OCI-LY1 (cell line): Measurements from ENCODE around the gene EN1.

Experiments
- EZH2 ChIP-seq: fragments of 200-600 bp; sonication (generic), shearing (Covaris generic); IDR thresholded peaks from 2 replicates; pipeline ENCODE4 v1.8.0; 2017; ENCODE audit warnings: borderline replicate concordance, mixed run types, mild to moderate bottlenecking, antibody characterized with exemption, low read length, moderate library complexity, mixed read lengths
- TF ChIP-seq, protein P1 (sequence below): fragments of 200-600 bp; sonication (generic), shearing (Covaris generic); IDR thresholded peaks from 2 replicates; pipeline ENCODE4 v1.5.1; 2017; ENCODE audit warnings: mild to moderate bottlenecking, antibody characterized with exemption, low read length, moderate library complexity, mixed read lengths

DNA sequence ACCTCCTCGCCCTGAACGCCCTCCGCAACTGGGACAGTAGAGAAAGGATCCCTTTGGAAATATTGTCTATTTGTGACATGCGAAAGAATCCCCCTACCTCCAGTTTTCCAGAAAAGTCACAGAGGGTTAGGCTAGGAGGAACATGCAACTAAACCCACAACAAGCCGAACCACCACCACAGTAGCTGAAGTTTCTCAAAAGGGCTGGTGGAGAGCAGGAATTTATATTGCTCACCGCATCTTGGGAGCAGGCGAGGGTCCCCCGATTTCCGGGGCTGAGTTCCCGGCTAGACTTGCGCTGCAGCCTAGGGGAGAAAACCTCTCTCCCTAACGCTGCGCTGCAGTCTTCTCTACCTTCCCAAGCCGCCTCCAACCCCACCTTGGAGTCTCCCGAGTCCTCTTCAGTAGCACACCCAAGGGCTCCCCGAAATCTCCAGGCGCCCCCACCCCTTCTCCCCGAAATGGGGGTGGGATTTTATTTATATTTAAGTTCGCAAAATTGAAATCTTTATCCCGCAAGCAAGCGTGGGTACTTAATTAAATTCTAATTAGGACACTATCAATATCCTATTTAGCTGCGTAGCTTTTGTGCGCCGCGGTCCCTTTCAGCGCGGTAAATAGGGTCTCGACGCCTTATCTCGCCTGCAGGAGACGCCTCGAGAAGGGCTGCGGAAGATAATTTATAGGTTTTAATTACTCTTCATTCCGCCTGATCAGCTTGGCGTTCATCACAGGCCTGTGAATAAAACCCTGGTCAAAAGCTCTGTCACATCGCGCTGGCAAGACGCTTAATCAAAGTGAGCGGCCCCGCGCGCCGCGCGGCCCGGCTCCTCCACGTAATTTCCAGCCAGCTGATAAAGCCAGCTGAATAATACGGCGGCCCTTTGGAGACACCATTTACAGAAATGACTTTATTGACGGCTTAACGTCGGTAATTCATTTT lies 2.0 kb upstream of the EN1 start:
- TF ChIP-seq, protein P1, sequence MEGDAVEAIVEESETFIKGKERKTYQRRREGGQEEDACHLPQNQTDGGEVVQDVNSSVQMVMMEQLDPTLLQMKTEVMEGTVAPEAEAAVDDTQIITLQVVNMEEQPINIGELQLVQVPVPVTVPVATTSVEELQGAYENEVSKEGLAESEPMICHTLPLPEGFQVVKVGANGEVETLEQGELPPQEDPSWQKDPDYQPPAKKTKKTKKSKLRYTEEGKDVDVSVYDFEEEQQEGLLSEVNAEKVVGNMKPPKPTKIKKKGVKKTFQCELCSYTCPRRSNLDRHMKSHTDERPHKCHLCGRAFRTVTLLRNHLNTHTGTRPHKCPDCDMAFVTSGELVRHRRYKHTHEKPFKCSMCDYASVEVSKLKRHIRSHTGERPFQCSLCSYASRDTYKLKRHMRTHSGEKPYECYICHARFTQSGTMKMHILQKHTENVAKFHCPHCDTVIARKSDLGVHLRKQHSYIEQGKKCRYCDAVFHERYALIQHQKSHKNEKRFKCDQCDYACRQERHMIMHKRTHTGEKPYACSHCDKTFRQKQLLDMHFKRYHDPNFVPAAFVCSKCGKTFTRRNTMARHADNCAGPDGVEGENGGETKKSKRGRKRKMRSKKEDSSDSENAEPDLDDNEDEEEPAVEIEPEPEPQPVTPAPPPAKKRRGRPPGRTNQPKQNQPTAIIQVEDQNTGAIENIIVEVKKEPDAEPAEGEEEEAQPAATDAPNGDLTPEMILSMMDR = no peak
- no peak for TF ChIP-seq EZH2
